DOHH2 (cell line): ENCODE results near the gene PCLO.

ENCODE experiments used
- H3F3A ChIP-seq: fragments of 200-600 bp; sonication (generic), shearing (Covaris generic); 2 replicates; pipeline ENCODE4 v1.6.0; 2016; ENCODE audit warnings: antibody characterized with exemption, mild to moderate bottlenecking; ENCODE audit not compliant: control insufficient read depth, insufficient read depth
- H3K27ac ChIP-seq: fragments of 200-600 bp; sonication (generic); 2 replicates; pipeline ENCODE4 v1.5.1; 2014; ENCODE audit warnings: low read depth, mild to moderate bottlenecking, low read length, moderate library complexity
- H3K27me3 ChIP-seq: fragments of 200-600 bp; sonication (generic); 2 replicates; pipeline ENCODE4 v1.6.1; 2014; ENCODE audit warnings: mild to moderate bottlenecking, low read length, mixed read lengths; ENCODE audit not compliant: control insufficient read depth
- H3K36me3 ChIP-seq: fragments of 200-600 bp; sonication (generic); 2 replicates; pipeline ENCODE4 v1.6.1; 2014; ENCODE audit warnings: mild to moderate bottlenecking, low read length, moderate library complexity, mixed read lengths; ENCODE audit not compliant: control insufficient read depth
- H3K4me1 ChIP-seq: fragments of 200-600 bp; sonication (generic); 2 replicates; pipeline ENCODE4 v1.6.1; 2014; ENCODE audit warnings: mild to moderate bottlenecking, low read length, mixed read lengths; ENCODE audit not compliant: control insufficient read depth
- H3K4me2 ChIP-seq: fragments of 200-600 bp; sonication (generic); 2 replicates; pipeline ENCODE4 v1.6.0; 2014; ENCODE audit warnings: mild to moderate bottlenecking, low read length, moderate library complexity
- H3K4me3 ChIP-seq: fragments of 200-600 bp; sonication (generic); 2 replicates; pipeline ENCODE4 v1.5.1; 2014; ENCODE audit warnings: mild to moderate bottlenecking, low read length, mixed read lengths
- H3K79me2 ChIP-seq: fragments of 200-600 bp; sonication (generic); 2 replicates; pipeline ENCODE4 v1.6.1; 2014; ENCODE audit warnings: mild to moderate bottlenecking, low read length, mixed read lengths; ENCODE audit not compliant: control insufficient read depth
- H3K9me2 ChIP-seq: fragments of 200-600 bp; sonication (generic); replicated peaks from 2 replicates; pipeline ENCODE4 v1.6.1; 2014; ENCODE audit warnings: mild to moderate bottlenecking, low read length, mixed read lengths; ENCODE audit not compliant: control insufficient read depth
- H3K9me3 ChIP-seq: fragments of 200-600 bp; sonication (generic); 2 replicates; pipeline ENCODE4 v1.6.1; 2014; ENCODE audit warnings: antibody characterized with exemption, low read length, mixed read lengths; ENCODE audit not compliant: control insufficient read depth, insufficient read depth
- H4K20me1 ChIP-seq: fragments of 200-600 bp; sonication (generic); 2 replicates; pipeline ENCODE4 v1.6.0; 2014; ENCODE audit warnings: low read depth, mild to moderate bottlenecking, antibody characterized with exemption, low read length, moderate library complexity; ENCODE audit not compliant: control insufficient read depth, insufficient read depth
- EZH2phosphoT487 ChIP-seq: fragments of 200-600 bp; sonication (generic); IDR thresholded peaks from 2 replicates; pipeline ENCODE4 v1.6.1; 2017; ENCODE audit warnings: borderline replicate concordance, mild to moderate bottlenecking, antibody characterized with exemption, low read length, moderate library complexity, mixed read lengths
- TF ChIP-seq, protein P1 (sequence below): fragments of 200-600 bp; sonication (generic); IDR thresholded peaks from one replicate; pipeline ENCODE4 v1.5.1; 2014; ENCODE audit warnings: antibody characterized with exemption, mild to moderate bottlenecking, low read depth, low read length; ENCODE audit not compliant: poor library complexity, severe bottlenecking

The PCLO gene

DNA sequence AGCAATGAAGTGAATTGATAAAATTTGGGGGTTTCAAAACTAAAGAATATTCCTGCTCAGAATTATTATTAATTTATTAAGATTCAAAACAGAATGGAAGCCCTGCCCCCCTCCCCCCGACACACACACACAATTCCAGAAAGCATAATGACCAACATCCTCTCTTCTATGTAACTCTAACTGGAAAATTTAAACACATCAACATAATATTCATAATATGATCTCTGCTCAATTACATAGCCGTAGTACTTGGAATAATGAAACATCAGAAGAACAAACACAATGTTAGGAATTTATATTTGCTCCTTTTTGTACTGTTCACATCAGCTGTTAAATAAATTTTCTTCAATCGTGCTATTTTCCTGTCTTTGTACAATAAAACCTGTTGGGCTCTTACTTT lies 20.8 kb downstream of the PCLO start:
- TF ChIP-seq, protein P1, sequence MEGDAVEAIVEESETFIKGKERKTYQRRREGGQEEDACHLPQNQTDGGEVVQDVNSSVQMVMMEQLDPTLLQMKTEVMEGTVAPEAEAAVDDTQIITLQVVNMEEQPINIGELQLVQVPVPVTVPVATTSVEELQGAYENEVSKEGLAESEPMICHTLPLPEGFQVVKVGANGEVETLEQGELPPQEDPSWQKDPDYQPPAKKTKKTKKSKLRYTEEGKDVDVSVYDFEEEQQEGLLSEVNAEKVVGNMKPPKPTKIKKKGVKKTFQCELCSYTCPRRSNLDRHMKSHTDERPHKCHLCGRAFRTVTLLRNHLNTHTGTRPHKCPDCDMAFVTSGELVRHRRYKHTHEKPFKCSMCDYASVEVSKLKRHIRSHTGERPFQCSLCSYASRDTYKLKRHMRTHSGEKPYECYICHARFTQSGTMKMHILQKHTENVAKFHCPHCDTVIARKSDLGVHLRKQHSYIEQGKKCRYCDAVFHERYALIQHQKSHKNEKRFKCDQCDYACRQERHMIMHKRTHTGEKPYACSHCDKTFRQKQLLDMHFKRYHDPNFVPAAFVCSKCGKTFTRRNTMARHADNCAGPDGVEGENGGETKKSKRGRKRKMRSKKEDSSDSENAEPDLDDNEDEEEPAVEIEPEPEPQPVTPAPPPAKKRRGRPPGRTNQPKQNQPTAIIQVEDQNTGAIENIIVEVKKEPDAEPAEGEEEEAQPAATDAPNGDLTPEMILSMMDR: no peak
- TF ChIP-seq EZH2phosphoT487: no peak
- Histone ChIP-seq H3K9me3 (no peaks in the 10 kb centered on the region), H3K79me2 (no peaks in the 10 kb centered on the region), H3K4me3 (no peak overlapping the region), H4K20me1 (no peaks in the 10 kb centered on the region), H3K27me3 (no peaks in the 10 kb centered on the region), H3K27ac (no peak overlapping the region), H3K4me2 (no peak overlapping the region), H3K36me3 (no peaks in the 10 kb centered on the region), H3F3A (no peaks in the 10 kb centered on the region), H3K4me1 (no peaks in the 10 kb centered on the region), H3K9me2 (no peaks in the 10 kb centered on the region)

DNA sequence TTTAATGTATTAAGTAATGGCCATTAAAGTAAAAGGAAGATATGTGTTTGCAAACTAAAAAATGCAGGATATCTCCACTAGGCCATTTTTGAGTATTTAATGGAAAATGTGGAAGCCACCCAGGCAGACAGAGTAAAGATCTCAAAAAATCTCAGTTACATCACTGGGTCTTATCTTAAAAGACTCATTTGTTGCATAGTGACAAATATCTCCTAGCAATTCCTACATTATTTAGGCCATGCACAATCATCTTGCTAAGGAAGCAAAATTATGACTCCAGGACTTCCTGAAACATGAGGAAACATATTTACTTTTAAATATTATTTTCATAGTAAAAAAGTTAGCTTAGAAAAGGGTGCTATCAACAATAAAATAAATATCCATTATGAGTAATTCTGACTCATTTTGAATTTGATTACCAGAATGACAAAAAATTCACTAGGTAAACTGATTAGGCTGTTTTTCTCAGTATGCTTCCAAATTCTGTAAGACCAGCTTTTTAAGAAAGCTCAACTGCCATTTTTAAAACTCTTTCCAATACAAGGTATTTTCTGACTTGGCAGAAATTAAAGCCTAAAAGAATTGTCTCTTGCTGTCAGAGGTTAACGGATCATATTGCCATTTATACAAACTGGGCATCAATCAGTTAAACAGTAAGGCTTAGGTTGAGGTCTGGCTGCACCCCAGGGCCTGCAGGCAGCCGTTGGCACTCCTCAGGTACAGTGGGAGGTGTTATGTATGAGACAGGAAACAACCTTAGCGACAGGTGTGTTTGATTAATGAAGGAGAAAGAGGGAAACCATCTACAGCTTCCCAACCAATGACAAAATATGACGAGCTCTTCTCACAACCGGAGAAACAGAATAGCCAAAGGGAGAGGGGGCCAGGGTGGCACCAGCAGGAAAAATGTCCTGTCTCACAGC lies 31.8 kb downstream of the PCLO start:
- no peaks in the 10 kb centered on the region for H3K36me3 ChIP-seq
- H3K9me2 ChIP-seq: no peaks in the 10 kb centered on the region
- H3K79me2 ChIP-seq: no peaks in the 10 kb centered on the region
- H3K27ac ChIP-seq: no peak overlapping the region
- H3F3A ChIP-seq: no peaks in the 10 kb centered on the region
- no peaks in the 10 kb centered on the region for H3K9me3 ChIP-seq
- H3K4me3 ChIP-seq: no peak overlapping the region
- no peaks in the 10 kb centered on the region for H4K20me1 ChIP-seq
- H3K4me1 ChIP-seq: no peaks in the 10 kb centered on the region
- TF ChIP-seq, protein P1: no peak
- no peak for TF ChIP-seq EZH2phosphoT487
- no peaks in the 10 kb centered on the region for H3K27me3 ChIP-seq
- no peak overlapping the region for H3K4me2 ChIP-seq

DNA sequence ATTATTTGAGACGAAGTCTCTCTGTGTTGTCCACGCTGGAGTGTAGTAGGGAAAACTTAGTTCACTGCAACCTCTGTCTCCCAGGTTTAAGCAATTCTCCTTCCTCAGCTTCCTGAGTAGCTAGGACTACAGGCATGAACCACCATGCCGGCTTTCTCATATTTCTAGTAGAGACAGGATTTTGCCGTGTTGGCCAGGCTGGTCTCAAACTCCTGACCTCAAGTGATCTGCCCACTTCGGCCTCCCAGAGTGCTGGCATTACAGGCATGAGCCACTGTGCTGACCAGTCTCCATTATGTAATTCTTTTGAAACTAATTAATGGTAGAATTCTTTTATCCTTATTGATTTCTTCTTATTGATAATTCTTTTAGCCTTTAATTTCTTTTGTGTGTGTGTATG lies 32.5 kb downstream of the PCLO start:
- Histone ChIP-seq H3K27me3 (no peaks in the 10 kb centered on the region), H3K79me2 (no peaks in the 10 kb centered on the region), H3K4me3 (no peak overlapping the region), H4K20me1 (no peaks in the 10 kb centered on the region), H3F3A (no peaks in the 10 kb centered on the region), H3K36me3 (no peaks in the 10 kb centered on the region), H3K4me2 (no peak overlapping the region), H3K27ac (no peak overlapping the region), H3K9me2 (no peaks in the 10 kb centered on the region), H3K9me3 (no peaks in the 10 kb centered on the region), H3K4me1 (no peaks in the 10 kb centered on the region)
- TF ChIP-seq, protein P1: no peak
- TF ChIP-seq EZH2phosphoT487: no peak
